H1 (cell line): Measurements from ENCODE around the gene STX18. TPM values are rescaled to one million over a fixed set of nuclear protein-coding genes. Genes with fewer than 3 reads are reported as not detected.

Source experiments
- CTCF ChIA-PET: fragments of 300-600 bp; sonication (Branson Sonifier 250); formaldehyde crosslinking; loops from one replicate; lab custom pipeline; 2021; ENCODE audit not compliant: partially characterized antibody; lab: Charles Lee
- POLR2A ChIA-PET: fragments of 300-600 bp; sonication (Branson Sonifier 250); formaldehyde crosslinking; loops from one replicate; lab custom pipeline; 2021; ENCODE audit warnings: inconsistent platforms; ENCODE audit not compliant: partially characterized antibody; lab: Charles Lee
- DNase-seq, 2 experiments: peaks; one replicate each; pipeline versions ENCODE4 v3.0.0 to v3.0.0-alpha.2; 2010 to 2022; ENCODE audit warnings: low spot score in 2 of 2, low read depth in 1 of 2, mixed read lengths in 1 of 2
- FAIRE-seq: peaks from 2 replicates; lab custom pipeline; 2011; peaks lifted over from hg19 to GRCh38; lab: Jason Lieb, UNC
- H2AFZ ChIP-seq: 2 replicates; pipeline ENCODE4 v1.8.1; 2012; ENCODE audit warnings: low read length, inconsistent platforms
- H2AK5ac ChIP-seq: 2 replicates; pipeline ENCODE4 v1.6.1; 2013; ENCODE audit warnings: low read depth, low read length
- H2BK120ac ChIP-seq: replicated peaks from 2 replicates; pipeline ENCODE3; 2013; ENCODE audit warnings: low read depth, low read length, inconsistent platforms
- H2BK12ac ChIP-seq: 2 replicates; pipeline ENCODE4 v1.6.1; 2013; ENCODE audit warnings: low read depth, low read length
- H2BK15ac ChIP-seq: 2 replicates; pipeline ENCODE4 v1.6.1; 2013; ENCODE audit warnings: low read length
- H2BK20ac ChIP-seq: 2 replicates; pipeline ENCODE4 v1.6.1; 2013; ENCODE audit warnings: low read length
- H2BK5ac ChIP-seq: 2 replicates; pipeline ENCODE4 v1.6.1; 2013; ENCODE audit warnings: low read depth, low read length
- H3K14ac ChIP-seq: 2 replicates; pipeline ENCODE4 v1.6.1; 2013; ENCODE audit warnings: inconsistent platforms; ENCODE audit not compliant: insufficient read length
- H3K18ac ChIP-seq: 2 replicates; pipeline ENCODE4 v1.6.1; 2013; ENCODE audit warnings: low read length; ENCODE audit errors: extremely low read depth
- H3K23ac ChIP-seq: 2 replicates; pipeline ENCODE4 v1.6.1; 2013; ENCODE audit warnings: inconsistent platforms; ENCODE audit not compliant: insufficient read length
- H3K23me2 ChIP-seq: 2 replicates; pipeline ENCODE4 v1.6.1; 2013; ENCODE audit warnings: low read depth, low read length
- H3K27ac ChIP-seq: 2 replicates; pipeline ENCODE4 v1.6.1; 2011; ENCODE audit warnings: low read depth, low read length, inconsistent platforms
- H3K27me3 ChIP-seq, 4 experiments: replicated peaks in 1 of 4; 1 replicate in 1 of 4; 2 replicates in 3 of 4; pipeline versions ENCODE4 v1.6.1 to v1.8.1; 2011 to 2013; ENCODE audit warnings: low read length in 3 of 4, mild to moderate bottlenecking in 3 of 4, inconsistent platforms in 2 of 4, mixed read lengths in 2 of 4, moderate library complexity in 1 of 4; ENCODE audit not compliant: control insufficient read depth in 3 of 4, insufficient read depth in 3 of 4; ENCODE audit errors: extremely low read depth in 1 of 4
- H3K36me3 ChIP-seq, 4 experiments: 2 replicates each; pipeline versions ENCODE4 v1.6.1 to v1.8.1; 2011 to 2013; ENCODE audit warnings: mild to moderate bottlenecking in 4 of 4, low read length in 3 of 4, moderate library complexity in 2 of 4, control low read depth in 1 of 4, inconsistent platforms in 1 of 4; ENCODE audit not compliant: insufficient read depth in 4 of 4, control insufficient read depth in 2 of 4
- H3K4ac ChIP-seq: replicated peaks from 2 replicates; pipeline ENCODE3; 2013; ENCODE audit warnings: low read length, low read depth, mixed read lengths, inconsistent platforms; ENCODE audit not compliant: insufficient read length
- H3K4me1 ChIP-seq, 4 experiments: replicated peaks in 1 of 4; 1 replicate in 1 of 4; 2 replicates in 3 of 4; pipeline versions ENCODE4 v1.6.1 to v1.8.1; 2011 to 2013; ENCODE audit warnings: low read length in 3 of 4, inconsistent platforms in 2 of 4, mixed read lengths in 1 of 4; ENCODE audit not compliant: insufficient read depth in 4 of 4, control insufficient read depth in 3 of 4
- H3K4me2 ChIP-seq, 2 experiments: 2 replicates each; pipeline versions ENCODE4 v1.6.1 to v1.8.1; 2011 to 2013; ENCODE audit warnings: low read depth in 2 of 2, low read length in 2 of 2, control low read depth in 1 of 2, inconsistent platforms in 1 of 2, mild to moderate bottlenecking in 1 of 2; ENCODE audit not compliant: insufficient read depth in 1 of 2
- H3K4me3 ChIP-seq, 4 experiments: fragments of 200-600, 300-600 bp in 1 of 4; sonication (generic), shearing (Covaris generic), sonication (Bioruptor Twin) in 1 of 4; 2 replicates each; pipeline versions ENCODE4 v1.5.1 to v1.8.1; 2011 to 2016; ENCODE audit warnings: low read length in 4 of 4, low read depth in 3 of 4, control low read depth in 2 of 4, inconsistent platforms in 2 of 4, mild to moderate bottlenecking in 2 of 4, mixed read lengths in 1 of 4, moderate library complexity in 1 of 4; ENCODE audit not compliant: insufficient read depth in 2 of 4; ENCODE audit errors: extremely low read depth in 1 of 4
- H3K56ac ChIP-seq: replicated peaks from 2 replicates; pipeline ENCODE3; 2013; ENCODE audit warnings: low read depth, mild to moderate bottlenecking, mixed read lengths, low read length, inconsistent platforms; ENCODE audit not compliant: insufficient read length
- H3K79me1 ChIP-seq: 2 replicates; pipeline ENCODE4 v1.6.1; 2013; ENCODE audit warnings: low read depth, low read length, control low read depth
- H3K79me2 ChIP-seq, 2 experiments: 2 replicates each; pipeline versions ENCODE4 v1.6.1 to v1.8.1; 2012 to 2013; ENCODE audit warnings: low read length in 2 of 2, mild to moderate bottlenecking in 2 of 2, inconsistent platforms in 1 of 2; ENCODE audit not compliant: insufficient read depth in 2 of 2, control insufficient read depth in 1 of 2
- H3K9ac ChIP-seq, 4 experiments: replicated peaks in 1 of 4; 1 replicate in 1 of 4; 2 replicates in 3 of 4; pipeline versions ENCODE4 v1.6.1 to v1.8.1; 2011 to 2013; ENCODE audit warnings: low read depth in 3 of 4, low read length in 3 of 4, control low read depth in 2 of 4, mild to moderate bottlenecking in 2 of 4, moderate library complexity in 2 of 4, inconsistent platforms in 1 of 4; ENCODE audit errors: extremely low read depth in 1 of 4
- H3K9me3 ChIP-seq, 2 experiments: 2 replicates each; pipeline versions ENCODE4 v1.6.1 to v1.8.1; 2012 to 2013; ENCODE audit warnings: mild to moderate bottlenecking in 2 of 2, moderate library complexity in 2 of 2, control low read depth in 1 of 2, inconsistent platforms in 1 of 2, low read depth in 1 of 2, low read length in 1 of 2, mixed read lengths in 1 of 2; ENCODE audit not compliant: insufficient read depth in 2 of 2
- H4K20me1 ChIP-seq, 2 experiments: replicated peaks in 1 of 2; 2 replicates each; pipeline versions ENCODE3 to v1.8.1; 2011 to 2013; ENCODE audit warnings: inconsistent platforms in 2 of 2, low read length in 2 of 2, mild to moderate bottlenecking in 1 of 2; ENCODE audit not compliant: insufficient read depth in 2 of 2, control insufficient read depth in 1 of 2
- H4K5ac ChIP-seq: 2 replicates; pipeline ENCODE4 v1.6.1; 2013; ENCODE audit warnings: low read length, low read depth, mixed read lengths, inconsistent platforms; ENCODE audit not compliant: insufficient read length
- H4K8ac ChIP-seq: 2 replicates; pipeline ENCODE4 v1.8.0; 2013; ENCODE audit warnings: mild to moderate bottlenecking, moderate library complexity, low read length, inconsistent platforms; ENCODE audit not compliant: insufficient read depth; ENCODE audit errors: extremely low read depth
- H4K91ac ChIP-seq: replicated peaks from 2 replicates; pipeline ENCODE3; 2013; ENCODE audit warnings: low read length, mixed read lengths, inconsistent platforms; ENCODE audit not compliant: insufficient read length
- PHF8 ChIP-seq: fragments of 200-600 bp; sonication (generic); conservative IDR thresholded peaks from 2 replicates; pipeline ENCODE4 v1.7.1; 2012; ENCODE audit warnings: low read depth, mild to moderate bottlenecking, inconsistent platforms, low read length, moderate library complexity
- TAF1 ChIP-seq: IDR thresholded peaks from 2 replicates; pipeline ENCODE4 v1.6.1; 2011; ENCODE audit warnings: mild to moderate bottlenecking, low read depth, low read length
- WGBS, 2 experiments: shearing (Covaris generic) in 1 of 2; methylation state at CpG; one replicate each; pipeline versions ENCODE4 v1.1.6 to v1.1.7; 2013 to 2015; ENCODE audit warnings: low lambda C conversion rate in 2 of 2, mixed read lengths in 2 of 2, inconsistent platforms in 1 of 2, low coverage in 1 of 2, missing lambda C conversion rate in 1 of 2; ENCODE audit not compliant: insufficient replicate concordance in 2 of 2, insufficient coverage in 1 of 2, insufficient read length in 1 of 2; ENCODE audit errors: extremely low coverage in 1 of 2, missing lambda C conversion rate in 1 of 2; 5-methylcytosine and 5-hydroxymethylcytosine counted together
- polyA plus RNA-seq, 7 experiments: library from polyadenylated mRNA; depleted of rRNA in 3 of 7; stranded (reverse) in 5 of 7; unstranded in 2 of 7; fragments of >200 nt in 5 of 7; fragments of 200-250 nt in 2 of 7; gene quantifications; 1 replicate in 5 of 7; 2 replicates in 1 of 7; 4 replicates in 1 of 7; pipeline versions ENCODE4 v1.2.1 to v1.2.3, GENCODE V29; 2011 to 2013; ENCODE audit warnings: missing spikeins in 2 of 7, mixed read lengths in 2 of 7
- total RNA-seq: library from RNA; stranded (reverse); fragmentation: NEBNext Ultra II Directional; extraction: Animal tissue kit (Norgen Biotek cat#: 25700); gene quantifications from 2 replicates; pipeline ENCODE4 v1.2.1, GENCODE V29; 2021

Gene STX18
- total and polyA plus RNA-seq, 2 of the 8 experiments (the other 6 are each of a cell fraction or from before 2014, with no cell fraction given) = 14.6 to 18.3 TPM

DNA sequence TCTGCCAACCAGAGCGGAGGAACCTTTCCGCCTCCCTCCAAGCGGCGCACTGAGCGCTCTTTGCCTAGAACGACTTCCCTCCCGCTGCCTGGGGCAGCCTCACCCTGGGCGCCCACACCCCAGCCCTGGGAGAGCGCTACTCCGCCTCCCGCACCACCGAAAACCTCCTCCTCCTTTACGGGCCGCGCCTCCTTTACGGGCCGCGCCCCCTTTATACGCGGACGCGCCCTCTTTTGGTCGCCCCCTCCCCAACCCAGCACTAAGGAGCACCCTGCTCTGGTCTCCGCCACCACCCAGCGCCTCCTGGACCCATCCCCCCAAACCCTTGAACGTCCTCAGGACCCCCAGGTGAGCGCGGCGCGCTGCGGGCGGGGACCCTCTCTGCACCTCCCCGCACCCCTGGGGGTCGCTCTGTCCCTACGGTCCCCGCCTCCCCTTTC, 155.5 kb downstream of the STX18 start:
- Histone ChIP-seq H3K23ac (no peak overlapping the region), H2BK12ac (peak overlapping the region; percentile 50; the same call in 1 of the 2 replicates), H3K18ac (0 out of 2 replicates have a peak overlapping the region, but pooled peaks have one; percentile 48), H4K8ac (no peak overlapping the region), H3K4me2 (peak overlapping the region; percentile 72 to 94), H3K27ac (no peak overlapping the region), H3K27me3 (peaks cover 8 to 35% (median 26%) of the 10 kb centered on the region in 4 experiments; a peak in 6 of 7 replicates), H3K4me3 (peak overlapping the region; percentile 67 to 92 (median 67)), H3K23me2 (peaks cover 18% of the 10 kb centered on the region; the same call in 1 of the 2 replicates), H3K14ac (no peak overlapping the region), H3K9me3 (no peaks in the 10 kb centered on the region), H3K9ac (peak overlapping the region in 1 of 4 experiments; percentile 70; a peak in 2 of 7 replicates), H3K56ac (no peak overlapping the region), H4K91ac (no peak overlapping the region), H3K79me1 (no peaks in the 10 kb centered on the region), H2AFZ (no peak overlapping the region), H3K4me1 (peaks cover 0 to 12% (median under 1%) of the 10 kb centered on the region in 4 experiments; a peak in 4 of 7 replicates), H4K5ac (no peak overlapping the region), H2AK5ac (no peak overlapping the region), H2BK15ac (no peak overlapping the region), H3K79me2 (no peaks in the 10 kb centered on the region), H2BK120ac (no peak overlapping the region), H2BK5ac (no peak overlapping the region), H3K36me3 (no peaks in the 10 kb centered on the region), H2BK20ac (no peak overlapping the region), H3K4ac (no peak overlapping the region), H4K20me1 (peaks cover 0 to 2% of the 10 kb centered on the region in 2 experiments)
- POLR2A ChIA-PET = no interaction called here
- WGBS, 2 experiments = 4% methylated on average over 23 of the region's 36 CpGs; no CpG with 5 or more reads in 1 of the 2 experiments
- CTCF ChIA-PET = interaction anchor here (4.1 kb wide), 1 partner anchor 41 kb away, joined by 28 read pairs; no protein-coding TSS in a partner anchor
- DNase-seq (peak in 1 of 2 experiments; percentile 75), FAIRE-seq (no peak)
- 0 out of 2 replicates have a peak, but pooled peaks have one; percentile 17 for TF ChIP-seq TAF1
- no peak; the same call in 1 of the 2 replicates for TF ChIP-seq PHF8
